Naive thymus-derived CD4-positive, alpha-beta T cell (primary cell): ENCODE measurements around the gene PLOD1. TPM values are rescaled to one million over a fixed set of nuclear protein-coding genes. Genes with fewer than 3 reads are reported as not detected.
"Not testable (repeated sequence)": the region's sequence is repeated elsewhere in the genome, so short reads cannot be mapped to it uniquely, and the experiment has no call there.

Experiments used
- ATAC-seq: fragments of 150-1000 bp; cut with Tn5 transposase; 2 replicates; pipeline ENCODE4 v1.10.0; 2021; ENCODE audit warnings: mild to moderate bottlenecking, moderate library complexity
- CTCF ChIA-PET: fragments of 350-600 bp; sonication (Branson Sonifier 250); formaldehyde crosslinking; loops from one replicate; lab custom pipeline; 2021; ENCODE audit warnings: antibody characterized with exemption; lab: Charles Lee
- POLR2A ChIA-PET: fragments of 350-600 bp; sonication (Branson Sonifier 250); formaldehyde crosslinking; loops from one replicate; lab custom pipeline; 2021; ENCODE audit warnings: antibody characterized with exemption, inconsistent platforms; lab: Charles Lee
- DNase-seq, 9 donors: peaks; one replicate each; pipeline versions ENCODE4 v3.0.0 to v3.0.0-alpha.2; 2020 to 2022; ENCODE audit warnings: mixed read lengths in 1 of 9
- H3K27ac ChIP-seq: one replicate; pipeline ENCODE4 v1.7.0; 2013; ENCODE audit warnings: mild to moderate bottlenecking, low read depth, low read length, moderate library complexity
- H3K27me3 ChIP-seq, 2 donors: one replicate each; pipeline ENCODE4 v1.7.0; 2013; ENCODE audit warnings: low read length in 2 of 2, mild to moderate bottlenecking in 2 of 2, moderate library complexity in 2 of 2; ENCODE audit not compliant: control insufficient read depth in 2 of 2, insufficient read depth in 2 of 2
- H3K36me3 ChIP-seq, 3 experiments: 1 replicate in 2 of 3; 2 replicates in 1 of 3; pipeline ENCODE4 v1.7.0; 2013; ENCODE audit warnings: low read length in 3 of 3, mild to moderate bottlenecking in 3 of 3, moderate library complexity in 1 of 3; ENCODE audit not compliant: insufficient read depth in 3 of 3, control insufficient read depth in 2 of 3
- H3K4me1 ChIP-seq, 2 donors: one replicate each; pipeline ENCODE4 v1.7.0; 2013; ENCODE audit warnings: low read length in 2 of 2, mild to moderate bottlenecking in 2 of 2, moderate library complexity in 1 of 2; ENCODE audit not compliant: control insufficient read depth in 2 of 2, insufficient read depth in 2 of 2
- H3K4me3 ChIP-seq: 2 replicates; pipeline ENCODE4 v1.7.0; 2013; ENCODE audit warnings: mild to moderate bottlenecking, low read length
- H3K9me3 ChIP-seq, 3 experiments: 1 replicate in 2 of 3; 2 replicates in 1 of 3; pipeline ENCODE4 v1.7.0; 2013; ENCODE audit warnings: low read length in 3 of 3; ENCODE audit not compliant: control insufficient read depth in 2 of 3
- H3K27ac Mint-ChIP-seq, 9 donors: one replicate each; pipeline ENCODE4 v1.8.0; 2020 to 2022; ENCODE audit warnings: mixed read lengths in 9 of 9, mild to moderate bottlenecking in 8 of 9, moderate library complexity in 5 of 9, inconsistent platforms in 2 of 9
- H3K27me3 Mint-ChIP-seq, 5 donors: one replicate each; pipeline ENCODE4 v1.8.0; 2021 to 2022; ENCODE audit warnings: mixed read lengths in 5 of 5, mild to moderate bottlenecking in 1 of 5
- H3K36me3 Mint-ChIP-seq, 5 donors: one replicate each; pipeline ENCODE4 v1.8.0; 2020 to 2022; ENCODE audit warnings: mixed read lengths in 5 of 5, mild to moderate bottlenecking in 3 of 5, inconsistent platforms in 1 of 5
- H3K4me1 Mint-ChIP-seq, 7 donors: one replicate each; pipeline ENCODE4 v1.8.0; 2020 to 2022; ENCODE audit warnings: mixed read lengths in 7 of 7, mild to moderate bottlenecking in 3 of 7, inconsistent platforms in 1 of 7
- H3K4me3 Mint-ChIP-seq, 10 donors: one replicate each; pipeline ENCODE4 v1.8.0; 2020 to 2022; ENCODE audit warnings: mild to moderate bottlenecking in 10 of 10, mixed read lengths in 10 of 10, moderate library complexity in 6 of 10, inconsistent platforms in 2 of 10
- H3K9me3 Mint-ChIP-seq, 11 donors: one replicate each; pipeline ENCODE4 v1.8.0; 2020 to 2022; ENCODE audit warnings: mixed read lengths in 11 of 11, mild to moderate bottlenecking in 4 of 11, inconsistent platforms in 1 of 11, moderate library complexity in 1 of 11
- intact Hi-C, 2 donors: fragments of 100-400 bp; cut with micrococcal nuclease; formaldehyde crosslinking; loops; one replicate each; pipeline ENCODE4 v1.15.1; 2023
- polyA plus RNA-seq, 2 donors: library from polyadenylated mRNA; unstranded; fragments of 300-500 nt; fragmentation: Illumina TruSeq; gene quantifications; one replicate each; pipeline ENCODE4 v1.2.3, GENCODE V29; 2021
- total RNA-seq, 6 experiments: library from RNA in 5 of 6; stranded (reverse) in 5 of 6; gene quantifications; 1 replicate in 5 of 6; 2 replicates in 1 of 6; pipeline ENCODE4 v1.2.3 and lab custom pipeline; 2021 to 2026

The PLOD1 gene
- total and polyA plus RNA-seq, 7 experiments from 2014 or later, result 1.8 to 24.2 (median 4.2) TPM

DNA sequence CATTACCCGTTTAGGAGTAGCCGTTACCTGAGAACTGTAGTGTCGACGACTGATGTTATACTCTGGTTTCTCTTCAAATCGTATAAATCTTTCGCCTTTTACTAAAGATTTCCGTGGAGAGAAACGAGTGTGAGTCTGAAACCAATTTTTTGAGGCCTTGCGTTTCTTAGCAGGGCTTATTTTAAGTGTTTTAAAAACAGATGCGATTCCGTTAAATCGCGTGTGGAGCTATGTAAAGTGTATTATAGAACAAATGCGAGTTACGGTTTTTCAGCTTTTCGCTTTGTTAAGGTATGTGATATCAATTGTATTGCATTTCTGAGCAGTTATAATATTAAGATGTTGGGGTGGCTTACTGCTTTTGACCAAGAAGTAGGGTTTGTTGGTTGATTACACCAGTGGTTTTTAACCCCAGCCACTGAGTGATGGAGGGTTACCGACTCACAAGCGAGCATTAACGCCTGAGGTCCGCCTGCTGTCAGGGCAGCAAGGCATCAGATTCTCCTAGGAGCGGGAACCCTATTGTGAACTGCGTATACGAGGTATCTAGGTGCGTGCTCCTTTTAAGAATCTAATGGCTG lies 26.3 kb upstream of the PLOD1 start:
- H3K4me3 ChIP-seq, result peak overlapping the region; percentile 92
- POLR2A ChIA-PET, result interaction anchor here (0.6 to 5.7 kb wide), 47 partner anchors 9 to 896 kb away, joined by 3 to 83 read pairs (median 5); partner anchors contain the start of genes AGTRAP, CLCN6, FBXO6 and KIAA2013
- peaks cover 0 to 38% (median 0%) of the 10 kb centered on the region in 5 donors for H3K27me3 Mint-ChIP-seq

DNA sequence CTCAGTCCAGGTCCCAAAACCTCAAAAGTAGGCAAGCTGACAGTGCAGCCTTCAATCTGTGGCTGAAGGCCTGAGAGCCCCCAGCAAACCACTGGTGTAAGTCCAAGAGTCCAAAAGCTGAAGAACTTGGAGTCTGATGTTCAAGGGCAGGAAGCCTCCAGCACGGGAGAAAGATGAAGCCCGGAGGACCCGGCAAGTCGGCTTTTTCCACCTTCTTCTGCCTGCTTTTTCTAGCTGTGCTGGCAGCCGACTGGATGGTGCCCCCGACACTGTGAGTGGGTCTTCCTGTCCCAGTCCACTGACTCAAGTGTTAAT lies 23.6 kb upstream of the PLOD1 start:
- H3K9me3 ChIP-seq, DNase-seq, H3K27me3 ChIP-seq, CTCF ChIA-PET, ATAC-seq, H3K4me3 ChIP-seq, H3K36me3 ChIP-seq, H3K36me3 Mint-ChIP-seq, H3K27ac ChIP-seq, H3K4me1 ChIP-seq, intact Hi-C loops: not testable (repeated sequence)
- peak overlapping the region in 1 of 10 donors; percentile 20 for H3K4me3 Mint-ChIP-seq
- peaks cover 6 to 39% (median 27%) of the 10 kb centered on the region in 7 donors for H3K4me1 Mint-ChIP-seq
- peak overlapping the region in 7 of 9 donors; percentile 28 to 100 (median 59) for H3K27ac Mint-ChIP-seq
- H3K27me3 Mint-ChIP-seq, result peaks cover 0 to 22% (median 0%) of the 10 kb centered on the region in 5 donors
- POLR2A ChIA-PET, result interaction anchor here (1.1 to 5.7 kb wide), 7 partner anchors 12 to 247 kb away, joined by 3 to 59 read pairs (median 5); partner anchors contain the start of genes FBXO6, KIAA2013, MFN2 and PLOD1
- H3K9me3 Mint-ChIP-seq, result peaks cover 0 to 20% (median 0%) of the 10 kb centered on the region in 11 donors

More for the DNA sequence above, 26.3 kb upstream of the PLOD1 start:
- DNase-seq (peak in 7 of 9 donors; percentile 66 to 95 (median 92)), ATAC-seq (peak; percentile 69)
- intact Hi-C loops, result loop anchor here (1.0 to 5.0 kb wide), 12 partner anchors 18 to 895 kb away; partner anchors contain the start of genes CLCN6 (in 2 of the 2), FBXO2 (in 2 of the 2), FBXO44 (in 2 of the 2) and KIAA2013 (in 2 of the 2)
- H3K27ac ChIP-seq, result peak overlapping the region; percentile 99
- H3K9me3 Mint-ChIP-seq, result peaks cover 0 to 20% (median 0%) of the 10 kb centered on the region in 11 donors
- peaks cover 0 to 4% (median 0%) of the 10 kb centered on the region in 3 experiments for H3K9me3 ChIP-seq
- peak overlapping the region; percentile 99 to 100 (median 100) for H3K27ac Mint-ChIP-seq
- CTCF ChIA-PET, result interaction anchor here (0.6 to 1.5 kb wide), 4 partner anchors 35 to 258 kb away, joined by 3 to 4 read pairs (median 4); no protein-coding TSS in a partner anchor
- H3K4me1 ChIP-seq, result peaks cover 19% of the 10 kb centered on the region in 2 donors
- peaks cover 9 to 45% (median 34%) of the 10 kb centered on the region in 7 donors for H3K4me1 Mint-ChIP-seq
- peaks cover 0 to 4% (median 0%) of the 10 kb centered on the region in 5 donors for H3K36me3 Mint-ChIP-seq
- peak overlapping the region; percentile 92 to 97 (median 94) for H3K4me3 Mint-ChIP-seq
- no peaks in the 10 kb centered on the region for H3K36me3 ChIP-seq
- H3K27me3 ChIP-seq, result no peaks in the 10 kb centered on the region

DNA sequence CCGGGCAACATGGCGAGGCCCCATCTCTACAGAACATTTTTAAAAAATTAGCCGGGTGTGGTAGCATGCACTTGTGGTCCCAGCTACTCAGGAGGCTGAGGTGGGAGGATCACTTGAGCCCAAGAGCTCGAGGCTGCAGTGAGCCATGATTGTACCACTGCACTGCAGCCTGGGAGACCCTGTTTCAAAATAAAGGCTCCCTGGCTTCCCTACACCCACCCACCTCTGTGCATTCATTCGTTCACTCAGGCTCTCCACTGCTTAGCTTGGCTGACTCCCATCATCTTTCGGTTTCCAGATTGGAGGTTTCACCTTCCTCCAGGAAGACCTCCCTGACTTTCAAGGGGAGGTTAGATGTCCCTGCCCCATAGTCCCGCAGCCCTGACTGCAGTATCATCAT lies 22.5 kb upstream of the PLOD1 start:
- ATAC-seq, result no peak
- Histone ChIP-seq H3K27me3 (no peaks in the 10 kb centered on the region), H3K4me1 (peaks cover 4 to 5% of the 10 kb centered on the region in 2 donors), H3K4me3 (no peak overlapping the region), H3K9me3 (no peaks in the 10 kb centered on the region), H3K27ac (no peak overlapping the region), H3K36me3 (peaks cover 0 to 4% (median 3%) of the 10 kb centered on the region in 3 experiments)
- peaks cover 0 to 4% (median 0%) of the 10 kb centered on the region in 5 donors for H3K36me3 Mint-ChIP-seq
- ChIA-PET CTCF (no interaction called here), POLR2A (interaction anchor here (0.6 to 1.9 kb wide), 3 partner anchors 11 to 878 kb away, joined by 3 to 5 read pairs (median 3); partner anchors contain the start of gene MFN2)
- DNase-seq, result no peak
- peaks cover 0 to 17% (median 0%) of the 10 kb centered on the region in 11 donors for H3K9me3 Mint-ChIP-seq
- peak overlapping the region in 1 of 9 donors; percentile 67 for H3K27ac Mint-ChIP-seq
- no peak overlapping the region for H3K4me3 Mint-ChIP-seq
- intact Hi-C loops, result no loop called here
- peaks cover 0 to 15% (median 0%) of the 10 kb centered on the region in 5 donors for H3K27me3 Mint-ChIP-seq
- peaks cover 0 to 32% (median 19%) of the 10 kb centered on the region in 7 donors for H3K4me1 Mint-ChIP-seq

DNA sequence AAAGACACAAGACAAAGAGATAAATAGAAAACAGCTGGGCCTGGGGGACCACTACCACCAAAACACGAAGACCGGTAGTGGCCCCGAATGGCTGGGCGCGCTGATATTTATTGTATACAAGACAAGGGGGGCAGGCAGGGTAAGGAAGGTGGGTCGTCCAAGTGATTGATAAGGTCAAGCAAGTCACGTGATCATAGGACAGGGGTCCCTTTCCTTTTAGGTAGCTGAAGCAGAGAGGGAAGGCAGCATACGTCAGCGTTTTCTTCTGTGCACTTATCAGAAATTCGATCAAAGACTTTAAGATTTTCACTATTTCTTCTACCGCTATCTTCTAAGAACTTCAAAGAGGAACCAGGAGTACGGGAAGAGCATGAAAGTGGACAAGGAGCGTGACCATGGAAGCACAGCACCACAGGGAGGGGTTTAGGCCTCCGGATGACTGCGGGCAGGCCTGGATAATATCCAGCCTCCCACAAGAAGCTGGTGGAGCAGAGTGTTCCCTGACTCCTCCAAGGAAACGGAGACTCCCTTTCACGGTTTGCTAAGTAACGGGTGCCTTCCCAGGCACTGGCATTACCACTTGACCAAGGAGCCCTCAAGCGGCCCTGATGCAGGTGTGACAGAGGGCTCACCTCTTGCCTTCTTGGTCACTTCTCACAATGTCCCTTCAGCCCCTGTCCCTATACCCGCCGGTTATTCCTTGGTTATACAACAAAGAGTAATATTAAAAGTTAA lies 21.9 kb upstream of the PLOD1 start:
- H3K27me3 ChIP-seq, H3K36me3 ChIP-seq, H3K27ac Mint-ChIP-seq, ATAC-seq, H3K4me3 ChIP-seq, CTCF ChIA-PET, DNase-seq, H3K4me1 ChIP-seq, H3K9me3 ChIP-seq, H3K36me3 Mint-ChIP-seq, intact Hi-C loops, H3K27ac ChIP-seq: not testable (repeated sequence)
- Mint-ChIP-seq H3K27me3 (peaks cover 0 to 11% (median 0%) of the 10 kb centered on the region in 5 donors), H3K4me1 (peaks cover 0 to 27% (median 13%) of the 10 kb centered on the region in 7 donors), H3K9me3 (peaks cover 0 to 17% (median 0%) of the 10 kb centered on the region in 11 donors), H3K4me3 (peak overlapping the region in 2 of 10 donors; percentile 19 to 52)
- POLR2A ChIA-PET, result interaction anchor here (0.6 to 1.9 kb wide), 4 partner anchors 11 to 879 kb away, joined by 3 to 5 read pairs (median 3); partner anchors contain the start of gene MFN2

DNA sequence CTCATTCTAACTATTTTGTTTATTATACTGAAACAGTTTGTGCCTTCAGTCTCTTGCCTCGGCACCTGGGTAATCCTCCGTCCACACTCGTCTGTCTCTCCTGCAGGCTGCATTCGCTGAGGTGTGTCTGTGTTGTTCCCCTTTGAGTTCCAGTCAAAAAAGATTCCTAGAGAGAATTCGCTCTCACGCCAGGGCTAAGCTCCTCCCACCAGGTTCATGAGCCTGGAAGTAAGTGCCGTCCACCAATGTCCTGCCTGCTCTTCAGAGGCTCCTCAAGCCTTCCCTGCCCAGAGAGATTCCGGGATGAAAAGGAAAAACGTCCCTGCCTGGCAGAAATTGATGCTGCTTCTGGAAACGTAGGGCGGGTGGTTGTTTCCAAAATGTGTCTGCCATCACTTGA lies 21.2 kb upstream of the PLOD1 start:
- intact Hi-C loops, result no loop called here
- H3K27me3 ChIP-seq, result no peaks in the 10 kb centered on the region
- H3K36me3 ChIP-seq, result peaks cover 0 to 9% (median 3%) of the 10 kb centered on the region in 3 experiments
- Mint-ChIP-seq H3K27ac (no peak overlapping the region), H3K36me3 (peaks cover 0 to 4% (median 0%) of the 10 kb centered on the region in 5 donors), H3K9me3 (peaks cover 0 to 10% (median 0%) of the 10 kb centered on the region in 11 donors), H3K27me3 (peaks cover 0 to 6% (median 0%) of the 10 kb centered on the region in 5 donors), H3K4me3 (no peak overlapping the region), H3K4me1 (peaks cover 0 to 20% (median 9%) of the 10 kb centered on the region in 7 donors)
- ATAC-seq, result no peak
- H3K27ac ChIP-seq, result no peak overlapping the region
- ChIA-PET CTCF (no interaction called here), POLR2A (no interaction called here)
- DNase-seq, result no peak
- no peaks in the 10 kb centered on the region for H3K9me3 ChIP-seq
- H3K4me1 ChIP-seq, result peaks cover 0 to 5% of the 10 kb centered on the region in 2 donors
- H3K4me3 ChIP-seq, result no peak overlapping the region

DNA sequence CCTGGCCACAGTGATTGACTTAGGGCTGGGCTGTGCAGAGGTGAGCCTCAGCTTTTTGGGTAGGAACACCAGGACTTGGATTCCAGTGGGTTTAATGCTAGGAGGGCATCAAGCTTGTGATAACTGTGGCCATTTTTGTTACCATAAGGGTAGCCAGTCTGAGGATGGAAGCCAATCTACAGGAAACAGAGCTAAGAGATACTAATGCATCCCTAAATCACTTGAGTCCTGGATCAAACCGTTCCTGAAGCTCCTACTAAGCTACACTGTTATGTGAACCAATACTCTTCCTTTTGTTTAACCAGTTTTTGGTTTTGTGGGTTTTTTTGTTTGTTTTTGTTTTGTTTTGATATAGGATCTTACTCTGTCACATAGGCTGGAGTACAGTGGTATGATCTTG lies 20.5 kb upstream of the PLOD1 start:
- Histone ChIP-seq H3K9me3 (no peaks in the 10 kb centered on the region), H3K4me1 (peaks cover 0 to 5% of the 10 kb centered on the region in 2 donors), H3K27me3 (no peaks in the 10 kb centered on the region), H3K27ac (no peak overlapping the region), H3K4me3 (no peak overlapping the region), H3K36me3 (peaks cover 0 to 15% (median 3%) of the 10 kb centered on the region in 3 experiments)
- H3K9me3 Mint-ChIP-seq, result peaks cover 0 to 4% (median 0%) of the 10 kb centered on the region in 11 donors
- POLR2A ChIA-PET, result interaction anchor here (0.5 kb wide), 1 partner anchor 79 kb away, joined by 4 read pairs; no protein-coding TSS in a partner anchor
- peaks cover 0 to 3% (median 0%) of the 10 kb centered on the region in 5 donors for H3K27me3 Mint-ChIP-seq
- intact Hi-C loops, result no loop called here
- H3K4me3 Mint-ChIP-seq, result no peak overlapping the region
- H3K4me1 Mint-ChIP-seq, result peaks cover 0 to 15% (median 5%) of the 10 kb centered on the region in 7 donors
- CTCF ChIA-PET, result no interaction called here
- DNase-seq (no peak), ATAC-seq (no peak)
- H3K27ac Mint-ChIP-seq, result no peak overlapping the region
- H3K36me3 Mint-ChIP-seq, result peaks cover 0 to 4% (median 0%) of the 10 kb centered on the region in 5 donors
